ENCODE data around the gene FADS6. TPM values are rescaled to one million over a fixed set of nuclear protein-coding genes. Genes with fewer than 3 reads are reported as not detected.

The FADS6 gene
- total and polyA plus RNA-seq, 2 of the 13 experiments (the other 11 are each of a cell fraction or from before 2014, with no cell fraction given) = 0.11 TPM

GRCh38 chr17:74877592-74878548 is 15.6 kb downstream of the FADS6 start (continued):
- TF ChIP-seq PATZ1 (CRISPR knock-in tag; IDR thresholded peaks at IDR 0.05) (peak; percentile 39; the same call in 1 of the 2 replicates), HIVEP1 (CRISPR knock-in tag; IDR thresholded peaks at IDR 0.05) (0 out of 2 replicates have a peak, but pooled peaks have one; percentile 30), PAF1 (CRISPR knock-in tag; IDR thresholded peaks at IDR 0.05) (no peak), ZNF383 (CRISPR knock-in tag; IDR thresholded peaks at IDR 0.05; ENCODE audit: borderline replicate concordance) (0 out of 2 replicates have a peak, but pooled peaks have one; percentile 26), ZNF883 (CRISPR knock-in tag; IDR thresholded peaks at IDR 0.05; ENCODE audit: not compliant biosample characterization) (peak; percentile 18), TEAD3 (CRISPR knock-in tag; optimal IDR thresholded peaks at IDR 0.05; ENCODE audit: borderline replicate concordance) (peak; percentile 31), TGIF2 (CRISPR knock-in tag; IDR thresholded peaks at IDR 0.05) (0 out of 2 replicates have a peak, but pooled peaks have one; percentile 28)
- TF ChIP-seq, protein P1, sequence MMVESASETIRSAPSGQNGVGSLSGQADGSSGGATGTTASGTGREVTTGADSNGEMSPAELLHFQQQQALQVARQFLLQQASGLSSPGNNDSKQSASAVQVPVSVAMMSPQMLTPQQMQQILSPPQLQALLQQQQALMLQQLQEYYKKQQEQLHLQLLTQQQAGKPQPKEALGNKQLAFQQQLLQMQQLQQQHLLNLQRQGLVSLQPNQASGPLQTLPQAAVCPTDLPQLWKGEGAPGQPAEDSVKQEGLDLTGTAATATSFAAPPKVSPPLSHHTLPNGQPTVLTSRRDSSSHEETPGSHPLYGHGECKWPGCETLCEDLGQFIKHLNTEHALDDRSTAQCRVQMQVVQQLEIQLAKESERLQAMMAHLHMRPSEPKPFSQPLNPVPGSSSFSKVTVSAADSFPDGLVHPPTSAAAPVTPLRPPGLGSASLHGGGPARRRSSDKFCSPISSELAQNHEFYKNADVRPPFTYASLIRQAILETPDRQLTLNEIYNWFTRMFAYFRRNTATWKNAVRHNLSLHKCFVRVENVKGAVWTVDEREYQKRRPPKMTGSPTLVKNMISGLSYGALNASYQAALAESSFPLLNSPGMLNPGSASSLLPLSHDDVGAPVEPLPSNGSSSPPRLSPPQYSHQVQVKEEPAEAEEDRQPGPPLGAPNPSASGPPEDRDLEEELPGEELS (CRISPR knock-in tag; IDR thresholded peaks at IDR 0.05) = no peak
